CD4-positive, alpha-beta T cell treated with Interferon gamma for 1 hour (primary cell): Measurements from ENCODE around the gene PLXNA2.

Experiments used
- DNase-seq: peaks from one replicate; pipeline ENCODE4 v3.0.0-alpha.2; 2020

PLXNA2 gene

DNA sequence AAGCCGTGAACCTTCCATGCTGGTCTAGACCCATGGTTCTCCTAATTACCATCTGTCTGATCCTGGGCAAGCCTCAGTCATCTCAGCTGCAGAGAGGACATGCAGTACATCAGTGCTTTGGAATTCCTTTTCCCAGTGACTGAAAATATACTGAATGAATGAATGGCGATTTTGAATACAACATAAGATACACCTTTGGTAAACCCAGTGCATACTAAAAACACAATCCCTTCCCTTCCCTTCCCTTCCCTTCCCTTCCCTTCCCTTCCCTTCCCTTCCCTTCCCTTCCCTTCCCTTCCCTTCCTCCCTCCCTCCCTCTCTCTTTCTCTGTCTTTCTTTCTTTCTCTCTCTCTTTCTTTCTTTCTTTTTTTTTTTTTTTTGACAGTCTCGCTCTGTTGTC is 21.3 kb upstream of the PLXNA2 start:
- no peak for DNase-seq

DNA sequence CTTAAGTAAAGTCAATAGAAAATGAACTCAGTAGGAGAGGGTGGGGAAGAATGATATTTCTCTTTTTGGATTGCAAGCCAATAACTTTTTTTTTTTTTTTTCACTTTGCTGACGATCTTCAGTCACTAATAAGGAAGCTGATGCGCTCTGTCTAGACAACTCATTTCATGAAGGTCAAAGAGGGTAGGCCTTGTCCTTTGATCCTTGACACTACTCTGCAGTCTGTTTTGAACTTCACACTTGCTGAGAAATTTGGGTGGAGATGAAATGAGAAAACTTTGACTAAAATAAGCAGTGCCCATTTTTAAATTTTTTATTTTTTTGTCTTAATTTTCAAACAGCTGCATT is 20.9 kb upstream of the PLXNA2 start:
- DNase-seq: no peak

DNA sequence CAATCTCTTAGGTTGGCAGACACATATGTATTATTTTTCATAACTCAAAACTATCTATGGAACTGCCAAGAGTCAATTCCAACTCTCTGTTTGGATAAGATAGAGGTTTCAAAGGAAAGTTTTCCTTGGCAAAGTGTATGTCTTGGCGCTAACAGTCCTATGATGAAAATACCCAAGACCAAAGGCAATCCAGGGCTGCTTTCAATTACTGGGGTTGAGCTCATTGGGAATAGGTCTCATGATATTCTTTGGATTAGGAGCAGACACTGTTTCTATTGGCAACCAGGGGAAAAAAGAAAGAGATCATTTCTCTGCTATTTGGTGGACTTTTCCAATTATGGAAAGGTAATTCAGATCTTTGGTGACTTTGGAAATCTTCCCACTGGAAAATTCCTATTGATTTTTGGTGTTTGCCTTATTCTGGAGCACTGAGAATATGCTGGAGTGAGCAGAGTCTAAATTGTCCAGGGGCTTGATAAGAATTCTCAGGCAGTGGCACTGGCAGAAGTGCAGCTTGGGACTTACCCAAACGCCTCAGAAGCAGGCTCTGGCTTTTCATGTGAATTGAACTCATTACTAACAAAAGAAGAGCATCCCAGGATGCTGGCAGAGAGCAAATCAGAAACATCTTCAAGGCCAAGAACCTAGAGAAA is 20.4 kb upstream of the PLXNA2 start:
- DNase-seq: no peak

DNA sequence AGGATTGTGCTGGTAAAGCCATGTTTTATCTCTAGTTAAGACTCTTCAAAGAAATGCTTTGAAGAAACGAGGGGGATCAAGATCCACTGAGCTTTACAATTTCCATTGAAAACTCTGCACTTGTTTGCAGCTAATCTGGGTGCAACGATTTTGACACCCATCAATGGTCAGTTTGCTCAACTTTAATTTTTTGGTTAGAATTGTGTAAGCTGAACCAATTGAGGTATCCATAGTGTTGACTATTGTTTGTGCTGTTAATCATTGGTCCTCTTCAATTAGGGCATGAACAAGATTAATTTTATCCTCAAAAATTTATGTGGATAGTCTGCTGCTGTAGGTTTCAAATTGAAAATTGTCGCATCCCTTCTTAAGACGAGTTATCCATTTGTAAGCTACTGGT is 17.7 kb upstream of the PLXNA2 start:
- no peak for DNase-seq

DNA sequence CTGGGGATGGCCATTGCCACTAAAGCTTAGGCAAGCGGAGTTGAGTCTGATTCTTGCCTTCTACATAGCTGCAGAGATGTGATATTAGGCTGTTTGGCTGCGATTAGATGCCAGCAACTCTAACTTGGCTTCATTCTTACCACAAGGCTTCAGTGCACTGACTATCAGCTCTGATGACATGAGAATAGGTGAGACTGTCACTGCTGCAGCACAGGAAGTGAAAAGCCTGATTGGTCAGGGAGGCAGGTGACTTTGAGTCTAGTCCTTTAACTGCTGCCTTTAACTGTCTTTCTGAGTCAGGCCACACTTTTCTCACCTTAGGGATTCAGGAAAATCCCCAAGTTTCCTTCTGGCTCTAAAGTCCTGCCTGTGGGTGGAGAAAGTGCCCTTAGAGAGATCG is 14.1 kb upstream of the PLXNA2 start:
- no peak for DNase-seq

- no peak for DNase-seq
Measured at GRCh38 chr1:208257351-208257750, 13.2 kb upstream of the PLXNA2 start.

DNA sequence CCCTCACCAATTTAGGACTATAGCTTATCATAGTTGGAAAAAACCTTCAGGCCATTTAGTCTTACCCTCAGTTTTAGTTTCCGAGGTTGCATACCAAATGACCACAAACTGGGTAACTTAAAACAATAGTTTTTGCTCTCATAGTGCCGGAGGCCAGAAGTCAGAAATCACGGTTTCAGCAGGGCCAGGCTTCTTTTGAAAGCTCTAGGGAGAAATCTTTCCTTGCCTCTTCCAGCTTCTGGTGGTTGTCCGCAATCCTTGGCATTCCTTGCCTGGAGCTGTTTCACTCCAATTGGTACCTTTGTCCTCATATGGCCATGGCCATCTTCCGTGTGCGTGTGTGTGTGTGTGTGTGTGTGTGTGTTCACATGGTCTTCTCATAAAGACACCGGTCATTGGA is 12.4 kb upstream of the PLXNA2 start:
- no peak for DNase-seq

- DNase-seq: no peak
Measured at GRCh38 chr1:208256091-208256490, 11.9 kb upstream of the PLXNA2 start.

DNA sequence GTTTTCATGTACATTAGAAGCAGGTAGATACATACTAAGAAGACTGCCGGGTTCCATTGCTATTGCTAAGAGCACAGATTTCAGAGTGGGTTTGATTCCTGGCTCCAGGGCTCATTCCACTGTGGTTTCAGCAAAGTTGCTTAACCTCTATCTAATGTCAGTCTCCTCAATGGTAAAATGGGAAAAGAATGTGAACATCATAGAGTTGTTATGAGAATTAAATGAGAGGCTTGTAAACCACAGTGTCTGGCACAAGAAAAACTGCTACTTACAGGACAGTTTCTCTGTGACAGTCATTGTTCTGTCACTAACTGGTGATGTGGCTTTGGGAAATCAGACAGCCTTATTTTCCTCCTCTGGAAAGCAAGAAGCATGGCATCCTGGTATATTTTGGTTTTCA is 10.7 kb upstream of the PLXNA2 start:
- DNase-seq: no peak

GRCh38 chr1:208254376-208254775 is 10.2 kb upstream of the PLXNA2 start:
- DNase-seq: no peak

GRCh38 chr1:208252836-208253576 is 8.8 kb upstream of the PLXNA2 start:
- DNase-seq: no peak

DNA sequence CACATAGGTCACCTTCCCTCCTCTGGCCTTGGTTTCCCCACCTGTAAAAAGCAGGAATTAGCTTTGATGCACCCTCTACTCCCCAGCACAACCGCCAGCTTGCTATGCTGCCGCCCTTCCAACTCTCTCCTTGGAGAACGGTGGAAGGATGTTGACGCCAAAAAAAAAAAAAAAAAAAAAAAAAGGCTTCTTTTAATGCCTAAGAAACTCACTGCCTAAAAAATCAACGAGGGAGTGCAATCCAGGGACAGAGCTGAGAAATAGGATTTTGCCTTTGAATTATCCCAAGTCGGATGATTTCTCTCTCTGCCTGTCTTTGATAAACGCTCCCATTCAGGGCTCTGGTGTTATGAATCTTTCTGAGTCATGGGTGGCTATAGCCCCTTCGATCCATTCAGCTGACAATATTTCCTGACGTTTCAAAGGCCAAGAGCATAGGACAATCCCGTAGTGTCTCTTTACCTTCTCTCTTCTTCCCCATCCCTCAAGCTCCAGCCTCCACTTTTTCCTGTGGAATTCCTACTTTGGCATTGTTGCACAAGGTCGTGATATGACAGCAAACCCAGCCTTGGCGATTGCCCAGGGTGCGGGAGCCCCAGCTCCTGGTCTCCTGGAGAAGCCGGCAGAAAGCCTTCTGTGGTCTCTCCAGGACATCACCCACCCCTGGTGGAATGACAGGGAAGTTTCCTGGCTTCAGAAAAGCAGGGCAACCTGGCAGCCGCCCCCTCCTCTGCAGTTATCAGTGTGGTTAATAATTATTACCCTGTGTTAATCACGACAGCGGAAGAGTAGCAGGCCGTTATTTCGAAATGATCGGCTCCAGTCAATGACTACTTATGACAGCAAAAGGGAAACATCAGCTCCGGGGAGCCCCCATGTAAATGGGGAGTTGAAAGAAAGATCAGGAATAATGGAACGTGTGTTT is 8.0 kb upstream of the PLXNA2 start:
- no peak for DNase-seq

DNA sequence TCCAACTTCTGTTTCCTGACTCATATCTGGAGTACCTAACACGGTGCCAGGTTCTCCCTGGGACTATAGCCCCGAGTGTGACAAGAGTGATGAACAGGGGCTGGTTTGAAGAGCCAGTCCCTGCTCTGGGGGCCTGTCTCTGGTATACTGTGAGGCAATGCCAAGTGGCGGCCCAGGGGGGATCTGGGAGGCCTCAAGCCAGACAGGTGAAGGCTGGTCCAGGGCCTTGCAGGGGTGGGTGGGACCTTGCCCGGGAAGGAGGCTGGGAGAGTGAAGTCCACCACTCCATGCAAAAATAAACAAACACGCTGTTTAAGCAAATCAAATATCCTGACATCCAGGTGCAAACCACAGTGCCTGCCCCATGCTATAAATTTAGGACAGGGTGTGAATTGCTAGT is 6.8 kb upstream of the PLXNA2 start:
- no peak for DNase-seq

- DNase-seq: no peak
Measured at GRCh38 chr1:208250613-208251012, 6.4 kb upstream of the PLXNA2 start.

DNA sequence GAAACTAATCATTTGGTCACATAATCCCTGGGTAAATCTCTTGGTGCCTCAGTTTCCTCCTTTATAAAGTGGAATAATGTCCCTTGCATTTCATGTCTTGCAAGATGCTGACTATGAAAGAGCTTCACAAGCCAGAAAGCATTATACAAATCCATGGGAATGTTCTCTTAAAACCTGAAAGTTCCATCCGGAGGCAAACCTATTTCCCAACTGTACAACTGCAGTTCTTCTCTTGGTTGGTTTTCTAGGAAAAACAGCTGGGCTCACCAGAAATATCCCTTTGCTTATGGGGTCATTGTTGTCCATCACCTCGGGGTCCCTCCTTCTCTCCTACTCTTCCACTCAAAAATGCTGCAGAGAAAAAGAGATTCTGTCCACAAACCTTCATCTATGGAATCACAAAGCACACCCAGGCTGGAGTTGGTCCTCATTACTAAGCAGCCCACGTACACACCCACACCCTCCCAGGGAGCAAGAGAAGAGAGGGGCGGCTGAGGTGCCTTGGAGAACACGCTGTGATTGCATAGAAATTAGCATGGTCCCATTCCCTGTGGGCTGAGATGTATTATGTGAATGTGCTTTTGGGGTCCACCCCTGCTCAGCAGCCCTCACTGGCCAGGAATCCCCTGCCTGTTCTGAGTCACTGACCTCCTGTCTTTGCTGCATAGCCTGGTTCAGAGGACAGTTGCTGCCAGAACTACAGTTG is 5.0 kb upstream of the PLXNA2 start:
- no peak for DNase-seq

DNA sequence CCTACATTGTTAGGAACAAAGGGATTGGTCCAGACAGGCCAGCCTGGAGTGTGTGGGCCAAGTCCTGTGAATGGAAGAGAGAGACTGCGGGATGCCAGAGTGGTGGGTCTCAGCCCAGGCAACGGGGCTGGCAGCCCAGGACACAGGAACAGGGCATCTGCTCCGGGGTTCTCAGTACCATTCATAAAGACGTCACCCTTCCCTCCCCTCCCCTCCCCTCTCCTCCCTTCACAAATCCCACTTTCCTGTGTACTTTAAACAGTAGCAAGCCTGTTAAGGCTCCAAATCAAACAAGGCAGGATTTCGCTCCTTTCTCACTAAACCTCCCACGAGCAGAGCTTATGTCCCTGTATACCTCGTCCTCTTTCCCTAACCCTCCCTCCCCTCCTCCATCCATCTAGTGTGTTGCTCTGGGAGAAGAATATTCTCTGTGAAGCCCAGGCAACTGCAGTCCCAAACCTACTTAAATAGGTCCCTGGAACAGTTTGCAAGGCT is 4.2 kb upstream of the PLXNA2 start:
- no peak for DNase-seq

DNA sequence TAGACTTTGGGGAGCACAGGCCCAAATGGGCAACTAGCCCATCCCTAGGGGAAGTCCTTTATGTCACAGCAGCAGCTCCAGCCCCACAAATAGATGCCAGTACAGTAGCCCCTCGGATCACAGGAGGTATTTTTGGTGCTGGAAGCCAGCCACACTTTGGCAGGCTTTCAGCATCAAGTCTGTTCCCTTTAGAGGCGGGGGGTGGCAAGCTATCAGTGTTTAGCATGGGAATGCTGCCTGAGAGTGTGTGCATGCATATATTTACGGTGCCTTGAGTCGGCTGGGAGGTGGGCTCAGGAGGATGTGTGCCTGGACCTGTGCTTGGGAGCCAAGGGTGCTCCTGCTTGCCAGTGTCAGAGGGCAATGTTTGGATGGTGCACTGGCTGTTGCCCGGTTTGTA is 3.5 kb upstream of the PLXNA2 start:
- DNase-seq: no peak

DNA sequence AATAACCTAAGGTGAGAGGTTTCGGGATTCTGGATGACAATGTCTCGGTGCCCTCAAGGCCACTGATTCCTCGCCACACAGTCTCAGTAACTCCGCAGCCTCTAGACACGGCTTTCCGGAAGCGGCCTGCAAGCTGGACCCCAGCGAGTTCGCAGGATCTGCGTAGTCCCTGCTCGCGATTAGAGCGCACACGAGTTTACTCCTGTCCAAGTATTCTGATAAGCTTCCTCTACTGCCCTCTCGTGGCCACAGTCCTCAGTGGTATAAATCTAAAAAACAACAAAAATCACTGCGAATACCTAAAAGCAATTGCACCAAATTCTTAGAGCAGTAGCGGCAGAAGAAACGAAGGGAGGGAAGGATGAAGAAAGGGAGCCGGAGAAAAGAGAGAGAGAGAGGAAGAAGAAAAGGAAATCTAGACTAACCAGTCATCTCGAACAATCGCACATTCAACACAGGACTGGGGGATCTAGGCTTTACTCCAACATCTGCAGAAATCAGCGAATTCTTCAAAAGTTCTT is 1.1 kb upstream of the PLXNA2 start:
- peak; percentile 68 for DNase-seq

DNA sequence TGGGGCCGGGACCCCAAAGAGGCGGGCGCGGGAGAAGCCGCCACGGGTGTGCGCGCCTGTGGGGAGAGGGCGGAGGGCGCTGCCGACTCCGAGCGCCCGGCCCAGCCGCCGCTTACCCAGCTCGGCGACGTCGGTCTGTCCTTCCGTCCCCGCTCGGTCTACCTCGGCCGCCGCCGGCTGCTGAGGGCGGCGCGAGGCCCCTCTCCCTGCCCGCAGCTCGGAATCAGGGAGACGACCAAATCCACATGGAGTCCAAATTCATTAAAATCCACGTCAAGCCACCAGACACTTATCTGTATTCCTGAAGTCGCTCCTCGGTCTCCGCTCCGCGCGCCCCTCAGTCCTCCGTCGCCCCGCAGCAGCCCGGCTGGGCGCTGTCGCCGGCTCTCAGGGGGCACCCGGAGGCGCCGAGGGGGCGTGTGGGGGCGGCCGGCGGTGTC is 637 bp downstream of the PLXNA2 start:
- no peak for DNase-seq

GRCh38 chr1:208242941-208243526 is 1.1 kb downstream of the PLXNA2 start:
- DNase-seq: no peak

DNA sequence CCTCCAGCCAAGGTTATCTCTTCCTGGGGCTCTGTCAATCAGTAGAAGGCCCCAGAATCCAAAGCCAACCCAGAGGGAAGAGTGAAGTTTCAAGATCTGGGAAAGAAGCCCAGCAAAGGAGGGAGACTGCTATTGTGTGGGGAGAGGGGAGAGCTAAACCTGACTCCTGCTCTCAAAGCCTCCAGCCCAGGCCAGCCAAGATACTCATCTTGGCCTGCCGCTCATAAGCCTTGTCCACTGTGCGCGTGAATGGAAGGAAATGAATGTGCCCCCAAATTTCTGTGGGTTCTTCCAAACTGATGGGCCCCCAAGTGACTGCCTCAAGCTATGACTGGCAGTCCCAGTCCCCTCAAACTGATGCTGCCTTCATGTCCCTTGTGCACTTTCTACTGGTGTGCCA is 2.0 kb downstream of the PLXNA2 start:
- DNase-seq: no peak

- DNase-seq: no peak
Measured at GRCh38 chr1:208241512-208241911, 2.7 kb downstream of the PLXNA2 start.
